PC-9 (cell line): ENCODE data around the gene CXCL10. TPM values are rescaled to one million over a fixed set of nuclear protein-coding genes. Genes with fewer than 3 reads are reported as not detected.

Experiments used
- BruUV-seq: library from RNA; stranded (reverse); fragments of 400-500 nt; replicated peaks from 2 replicates; lab custom pipeline; 2021; lab: Mats Ljungman, UMichigan
- CTCF ChIA-PET: fragments of 300-600 bp; sonication (Branson Sonifier 250); formaldehyde crosslinking; loops from one replicate; lab custom pipeline; 2022; ENCODE audit warnings: antibody characterized with exemption; lab: Charles Lee
- POLR2A ChIA-PET: fragments of 300-600 bp; sonication (Branson Sonifier 250); formaldehyde crosslinking; loops from one replicate; lab custom pipeline; 2022; ENCODE audit warnings: antibody characterized with exemption; ENCODE audit not compliant: unreplicated experiment; lab: Charles Lee
- DNase-seq, 2 experiments: peaks; one replicate each; pipeline versions ENCODE4 v3.0.0 to v3.0.0-alpha.2; 2015 to 2022; ENCODE audit warnings: mixed read lengths in 1 of 2
- H2AFZ ChIP-seq: fragments of 200-600 bp; sonication (generic); 2 replicates; pipeline ENCODE4 v1.8.1; 2017; ENCODE audit warnings: antibody characterized with exemption
- H3F3A ChIP-seq: fragments of 200-600 bp; sonication (generic); 2 replicates; pipeline ENCODE4 v1.8.1; 2017; ENCODE audit warnings: antibody characterized with exemption, mild to moderate bottlenecking, low read depth; ENCODE audit not compliant: insufficient read depth
- H3K27ac ChIP-seq: fragments of 200-600 bp; sonication (generic); 2 replicates; pipeline ENCODE4 v1.6.1; 2016; ENCODE audit warnings: mixed run types
- H3K27me3 ChIP-seq: fragments of 200-600 bp; sonication (generic); 2 replicates; pipeline ENCODE4 v1.6.1; 2016; ENCODE audit warnings: low read depth, mixed run types; ENCODE audit not compliant: insufficient read depth
- H3K36me3 ChIP-seq: fragments of 200-600 bp; sonication (generic); 2 replicates; pipeline ENCODE4 v1.6.1; 2016; ENCODE audit warnings: low read depth, mixed run types
- H3K4me1 ChIP-seq: fragments of 200-600 bp; sonication (generic); replicated peaks from 2 replicates; pipeline ENCODE4 v1.6.1; 2016; ENCODE audit warnings: mixed run types; ENCODE audit not compliant: insufficient read depth
- H3K4me2 ChIP-seq: fragments of 200-600 bp; sonication (generic); 2 replicates; pipeline ENCODE4 v1.6.1; 2017; ENCODE audit warnings: mixed run types
- H3K4me3 ChIP-seq: fragments of 200-600 bp; sonication (generic); 2 replicates; pipeline ENCODE4 v1.6.1; 2016; ENCODE audit warnings: mixed run types
- H3K79me2 ChIP-seq: fragments of 200-600 bp; sonication (generic); 2 replicates; pipeline ENCODE4 v1.6.1; 2017; ENCODE audit warnings: low read depth, mixed run types
- H3K9me2 ChIP-seq: fragments of 200-600 bp; sonication (generic); 2 replicates; pipeline ENCODE4 v1.8.1; 2017; ENCODE audit warnings: mild to moderate bottlenecking; ENCODE audit not compliant: insufficient read depth
- H3K9me3 ChIP-seq: fragments of 200-600 bp; sonication (generic); 2 replicates; pipeline ENCODE4 v1.8.1; 2016; ENCODE audit warnings: low read depth; ENCODE audit not compliant: insufficient read depth
- H4K20me1 ChIP-seq: fragments of 200-600 bp; sonication (generic); 2 replicates; pipeline ENCODE4 v1.8.1; 2017; ENCODE audit not compliant: insufficient read depth
- CTCF ChIP-seq: fragments of 200-600 bp; sonication (generic); conservative IDR thresholded peaks from 2 replicates; pipeline ENCODE4 v1.6.1; 2017; ENCODE audit warnings: mixed run types, antibody characterized with exemption, mild to moderate bottlenecking, moderate library complexity
- EZH2 ChIP-seq: fragments of 200-600 bp; sonication (generic); IDR thresholded peaks from 2 replicates; pipeline ENCODE4 v1.8.0; 2017; ENCODE audit warnings: antibody characterized with exemption, low read depth
- intact Hi-C: fragments of 100-400 bp; cut with micrococcal nuclease; formaldehyde crosslinking; loops from one replicate; pipeline ENCODE4 v1.10.0; 2022; ENCODE audit not compliant: unreplicated experiment
- total RNA-seq: library from RNA; stranded (reverse); gene quantifications from 2 replicates; pipeline ENCODE4 v1.2.3, GENCODE V29; 2021

Gene CXCL10
- total RNA-seq, 1 experiment from 2014 or later: not detected

GRCh38 chr4:75989846-75990528 is 33.3 kb downstream of the CXCL10 start:
- no peaks in the 10 kb centered on the region for H3K9me3 ChIP-seq
- peak overlapping the region; percentile 99 for H3K4me2 ChIP-seq
- no peaks in the 10 kb centered on the region for H3K36me3 ChIP-seq
- H2AFZ ChIP-seq: peak overlapping the region; percentile 93
- no peak for DNase-seq
- no peaks in the 10 kb centered on the region for H3K9me2 ChIP-seq
- intact Hi-C loops: loop anchor here (10.0 kb wide), 1 partner anchor 515 kb away; no protein-coding TSS in a partner anchor
- ChIA-PET CTCF (no interaction called here), POLR2A (interaction anchor here (0.7 kb wide), 1 partner anchor 291 kb away, joined by 6 read pairs; no protein-coding TSS in a partner anchor)
- H3K4me1 ChIP-seq: peaks cover 16% of the 10 kb centered on the region
- no peak for TF ChIP-seq EZH2
- TF ChIP-seq CTCF: no peak
- H3K79me2 ChIP-seq: peaks cover 56% of the 10 kb centered on the region
- H4K20me1 ChIP-seq: peaks cover 18% of the 10 kb centered on the region
- H3K27me3 ChIP-seq: no peaks in the 10 kb centered on the region
- no peak overlapping the region for H3K27ac ChIP-seq
- peak overlapping the region; percentile 92 for H3K4me3 ChIP-seq
- no TSS peak for BruUV-seq
- no peaks in the 10 kb centered on the region for H3F3A ChIP-seq

- Histone ChIP-seq H4K20me1 (peaks cover 18% of the 10 kb centered on the region), H3K4me1 (peaks cover 13% of the 10 kb centered on the region; the same call in 1 of the 2 replicates), H3F3A (no peaks in the 10 kb centered on the region), H3K27ac (no peak overlapping the region), H2AFZ (no peak overlapping the region), H3K4me3 (no peak overlapping the region), H3K27me3 (no peaks in the 10 kb centered on the region), H3K9me2 (no peaks in the 10 kb centered on the region), H3K4me2 (no peak overlapping the region), H3K79me2 (peaks cover 53% of the 10 kb centered on the region), H3K9me3 (no peaks in the 10 kb centered on the region), H3K36me3 (no peaks in the 10 kb centered on the region)
- intact Hi-C loops: no loop called here
- no TSS peak for BruUV-seq
- ChIA-PET CTCF (no interaction called here), POLR2A (no interaction called here)
- TF ChIP-seq CTCF (no peak), EZH2 (no peak)
- no peak for DNase-seq
Observed at GRCh38 chr4:75985116-75985515, 38.2 kb downstream of the CXCL10 start.

- Histone ChIP-seq H3K9me2 (no peaks in the 10 kb centered on the region), H3K27ac (no peak overlapping the region), H2AFZ (no peak overlapping the region), H3K4me3 (no peak overlapping the region), H3F3A (no peaks in the 10 kb centered on the region), H3K79me2 (peaks cover 8% of the 10 kb centered on the region), H3K36me3 (peaks cover 8% of the 10 kb centered on the region), H3K9me3 (no peaks in the 10 kb centered on the region), H3K4me1 (no peaks in the 10 kb centered on the region), H4K20me1 (peaks cover 5% of the 10 kb centered on the region), H3K27me3 (no peaks in the 10 kb centered on the region), H3K4me2 (no peak overlapping the region)
- ChIA-PET POLR2A (no interaction called here), CTCF (no interaction called here)
- BruUV-seq: no TSS peak
- TF ChIP-seq EZH2: no peak
- intact Hi-C loops: no loop called here
- no peak for DNase-seq
Observed at GRCh38 chr4:75980576-75980975, 42.7 kb downstream of the CXCL10 start.
